ENCODE measurements around the gene NTSR1.

GRCh38 chr20:62749851-62750445 is 41.3 kb downstream of the NTSR1 start:
- no peak for TF ChIP-seq SIN3A (IDR thresholded peaks at IDR 0.05; ENCODE audit: borderline replicate concordance, insufficient read depth, low read length)
- no peak for TF ChIP-seq POLR2AphosphoS5 (IDR thresholded peaks at IDR 0.05; ENCODE audit: low read depth, low read length)
- TF ChIP-seq REST (IDR thresholded peaks at IDR 0.05; ENCODE audit: insufficient read depth in 1 of 2, low read depth in 2 of 2, low read length in 2 of 2) = no peak
